GM12878 (cell line): ENCODE results near the gene BRD2. TPM values are rescaled to one million over a fixed set of nuclear protein-coding genes. Genes with fewer than 3 reads are reported as not detected.
A peak's percentile ranks its signal among the peaks of the same experiment; 100 is the strongest.

Experiments used
- BACH1 ChIP-seq: fragments of 450-650 bp; IDR thresholded peaks from 2 replicates; pipeline ENCODE4 v1.6.1; 2017; ENCODE audit warnings: mild to moderate bottlenecking, borderline replicate concordance
- BHLHE40 ChIP-seq, 2 experiments: fragments of 450-650 bp in 1 of 2; IDR thresholded peaks; 2 replicates each; pipeline ENCODE4 v1.6.1; 2011 to 2017; ENCODE audit warnings: low read depth in 2 of 2, borderline replicate concordance in 1 of 2, improper control_type of control experiment in 1 of 2, low read length in 1 of 2, mild to moderate bottlenecking in 1 of 2
- CREB1 ChIP-seq: IDR thresholded peaks from 2 replicates; pipeline ENCODE4 v1.6.1; 2012; ENCODE audit warnings: low read depth, mild to moderate bottlenecking, inconsistent platforms
- CUX1 ChIP-seq: IDR thresholded peaks from 2 replicates; pipeline ENCODE4 v1.6.1; 2012; ENCODE audit warnings: improper control_type of control experiment, low read depth, low read length; ENCODE audit not compliant: insufficient replicate concordance
- EZH2 ChIP-seq: IDR thresholded peaks from 2 replicates; pipeline ENCODE4 v1.6.1; 2012; ENCODE audit warnings: low read depth, mild to moderate bottlenecking, control low read depth, inconsistent platforms, low read length, borderline replicate concordance; ENCODE audit not compliant: control insufficient read depth
- GATAD2B ChIP-seq: fragments of 450-650 bp; conservative IDR thresholded peaks from 2 replicates; pipeline ENCODE4 v1.6.1; 2017; ENCODE audit warnings: low read depth, mild to moderate bottlenecking, moderate library complexity
- HSF1 ChIP-seq: fragments of 150-350 bp; IDR thresholded peaks from 2 replicates; pipeline ENCODE4 v1.6.1; 2014; ENCODE audit warnings: mild to moderate bottlenecking, low read depth, low read length
- JUNB ChIP-seq: IDR thresholded peaks from 2 replicates; pipeline ENCODE4 v1.6.1; 2016; ENCODE audit warnings: antibody characterized with exemption, mild to moderate bottlenecking
- MLLT1 ChIP-seq: fragments of 450-650 bp; IDR thresholded peaks from 2 replicates; pipeline ENCODE4 v1.6.1; 2016; ENCODE audit warnings: mild to moderate bottlenecking
- NFYA ChIP-seq: IDR thresholded peaks from 2 replicates; pipeline ENCODE4 v1.6.1; 2011; ENCODE audit warnings: low read depth, mild to moderate bottlenecking, low read length, improper control_type of control experiment, borderline replicate concordance
- NFYB ChIP-seq: IDR thresholded peaks from 2 replicates; pipeline ENCODE4 v1.6.1; 2011; ENCODE audit warnings: low read depth, mild to moderate bottlenecking, low read length, improper control_type of control experiment, moderate library complexity; ENCODE audit not compliant: insufficient read depth
- NRF1 ChIP-seq: conservative IDR thresholded peaks from 2 replicates; pipeline ENCODE4 v1.6.1; 2011; ENCODE audit warnings: mild to moderate bottlenecking, low read depth, low read length, improper control_type of control experiment
- PAX8 ChIP-seq: fragments of 450-650 bp; IDR thresholded peaks from 2 replicates; pipeline ENCODE4 v1.6.1; 2017; ENCODE audit warnings: mild to moderate bottlenecking, moderate library complexity
- RAD21 ChIP-seq: IDR thresholded peaks from 2 replicates; pipeline ENCODE4 v1.6.1; 2011; ENCODE audit warnings: mild to moderate bottlenecking, low read depth, low read length, moderate library complexity; ENCODE audit not compliant: insufficient read depth
- ZNF24 ChIP-seq: fragments of 450-650 bp; IDR thresholded peaks from 2 replicates; pipeline ENCODE4 v1.6.1; 2017; ENCODE audit warnings: antibody characterized with exemption, mild to moderate bottlenecking
- ZNF592 ChIP-seq: fragments of 450-650 bp; IDR thresholded peaks from 2 replicates; pipeline ENCODE4 v1.6.1; 2017; ENCODE audit warnings: mild to moderate bottlenecking, moderate library complexity
- polyA plus RNA-seq, 11 experiments: library from polyadenylated mRNA; depleted of rRNA in 4 of 11; unstranded in 6 of 11; stranded (reverse) in 5 of 11; fragments of >200 nt; fragmentation: Nextera tagmentation in 4 of 11; fragmentation: Illumina TruSeq in 1 of 11; extraction: Ambion mirVana in 4 of 11; extraction: Trizol in 1 of 11; gene quantifications; 1 replicate in 1 of 11; 2 replicates in 10 of 11; pipeline versions ENCODE4 v1.2.1 to v1.2.3, GENCODE V29; 2011 to 2016; ENCODE audit warnings: inconsistent platforms in 2 of 11, missing spikeins in 2 of 11, low read depth in 1 of 11
- total RNA-seq, 4 experiments: library from RNA; depleted of rRNA in 3 of 4; stranded (reverse); fragments of >200 nt in 3 of 4; fragmentation: Illumina TruSeq in 1 of 4; extraction: Trizol in 1 of 4; gene quantifications; 2 replicates each; pipeline versions ENCODE4 v1.2.1 to v1.2.3, GENCODE V29; 2013 to 2021

The BRD2 gene
- total and polyA plus RNA-seq, 10 of the 15 experiments (the other 5 are each of a cell fraction or from before 2014, with no cell fraction given): 32.2 to 239 (median 139) TPM

GRCh38 chr6:32968867-32969684, 682 bp downstream of the BRD2 start (continued):
- TF ChIP-seq CUX1 (no peak), ZNF24 (no peak), PAX8 (no peak), ZNF592 (no peak), NFYA (no peak), NRF1 (no peak), RAD21 (no peak), HSF1 (no peak), MLLT1 (0 out of 2 replicates have a peak, but pooled peaks have one; percentile 68), NFYB (no peak), GATAD2B (peak; percentile 58), EZH2 (no peak), BHLHE40 (IDR thresholded peaks at IDR 0.05; ENCODE audit: borderline replicate concordance in 1 of 2, low read depth in 2 of 2, low read length in 1 of 2) (peak; percentile 81 to 88), BACH1 (peak; percentile 13; the same call in 1 of the 2 replicates), JUNB (no peak), CREB1 (no peak)
